Astrocyte of the hippocampus (primary cell): Measurements from ENCODE around the gene SON.

Source experiments
- DNase-seq: peaks from one replicate; pipeline ENCODE4 v3.0.0; 2011; ENCODE audit warnings: low read depth, low spot score

Gene SON

GRCh38 chr21:33543505-33544129, 779 bp downstream of the SON start:
- DNase-seq = no peak

DNA sequence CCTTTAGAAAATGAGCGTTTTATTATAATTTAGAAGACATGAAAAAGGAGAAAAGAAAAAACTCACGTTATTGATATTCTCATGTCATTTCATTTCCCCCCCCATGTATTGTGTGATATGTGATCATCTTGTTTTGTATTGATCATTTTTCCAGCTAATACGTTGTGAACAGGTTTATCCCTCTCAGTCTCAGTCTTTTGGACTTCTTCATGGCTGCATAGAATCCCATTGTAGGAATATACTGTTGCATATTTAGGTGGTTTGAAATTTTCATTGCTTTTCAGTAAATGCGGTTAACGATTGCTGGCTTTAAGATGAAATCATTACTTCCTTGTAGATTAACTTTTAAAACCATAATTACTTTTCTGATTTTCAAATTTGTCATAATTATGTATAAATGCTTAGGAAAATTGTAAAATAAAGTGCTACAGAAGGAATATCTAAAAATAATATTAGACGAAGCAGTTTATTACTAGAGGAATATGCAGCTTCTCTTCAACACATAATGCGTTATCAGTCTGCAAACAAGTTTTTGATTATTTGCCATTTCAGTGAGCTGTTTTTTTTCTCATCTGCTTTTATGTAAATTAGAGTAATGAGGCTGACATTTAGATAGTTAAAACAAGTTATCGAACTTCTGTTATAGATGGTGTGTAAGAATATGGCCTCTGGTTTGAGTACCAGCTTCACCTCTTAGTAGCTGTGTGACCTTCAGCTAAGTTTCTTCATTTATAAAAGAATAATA, 1.8 kb downstream of the SON start:
- DNase-seq = no peak

GRCh38 chr21:33546086-33546485, 3.2 kb downstream of the SON start:
- no peak for DNase-seq

GRCh38 chr21:33549848-33550771, 7.3 kb downstream of the SON start:
- no peak for DNase-seq

DNA sequence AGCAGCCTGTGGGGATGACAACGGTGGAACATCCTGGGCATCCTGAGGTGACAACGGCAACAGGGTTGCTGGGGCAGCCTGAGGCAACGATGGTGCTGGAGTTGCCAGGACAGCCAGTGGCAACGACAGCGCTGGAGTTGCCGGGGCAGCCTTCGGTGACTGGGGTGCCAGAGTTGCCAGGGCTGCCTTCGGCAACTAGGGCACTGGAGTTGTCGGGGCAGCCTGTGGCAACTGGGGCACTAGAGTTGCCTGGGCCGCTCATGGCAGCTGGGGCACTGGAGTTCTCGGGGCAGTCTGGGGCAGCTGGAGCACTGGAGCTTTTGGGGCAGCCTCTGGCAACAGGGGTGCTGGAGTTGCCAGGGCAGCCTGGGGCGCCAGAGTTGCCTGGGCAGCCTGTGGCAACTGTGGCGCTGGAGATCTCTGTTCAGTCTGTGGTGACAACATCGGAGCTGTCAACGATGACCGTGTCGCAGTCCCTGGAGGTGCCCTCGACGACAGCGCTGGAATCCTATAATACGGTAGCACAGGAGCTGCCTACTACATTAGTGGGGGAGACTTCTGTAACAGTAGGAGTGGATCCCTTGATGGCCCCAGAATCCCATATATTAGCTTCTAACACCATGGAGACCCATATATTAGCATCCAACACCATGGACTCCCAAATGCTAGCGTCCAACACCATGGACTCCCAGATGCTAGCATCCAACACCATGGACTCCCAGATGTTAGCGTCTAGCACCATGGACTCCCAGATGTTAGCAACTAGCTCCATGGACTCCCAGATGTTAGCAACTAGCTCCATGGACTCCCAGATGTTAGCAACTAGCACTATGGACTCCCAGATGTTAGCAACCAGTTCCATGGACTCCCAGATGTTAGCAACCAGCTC, 8.2 kb downstream of the SON start:
- no peak for DNase-seq

DNA sequence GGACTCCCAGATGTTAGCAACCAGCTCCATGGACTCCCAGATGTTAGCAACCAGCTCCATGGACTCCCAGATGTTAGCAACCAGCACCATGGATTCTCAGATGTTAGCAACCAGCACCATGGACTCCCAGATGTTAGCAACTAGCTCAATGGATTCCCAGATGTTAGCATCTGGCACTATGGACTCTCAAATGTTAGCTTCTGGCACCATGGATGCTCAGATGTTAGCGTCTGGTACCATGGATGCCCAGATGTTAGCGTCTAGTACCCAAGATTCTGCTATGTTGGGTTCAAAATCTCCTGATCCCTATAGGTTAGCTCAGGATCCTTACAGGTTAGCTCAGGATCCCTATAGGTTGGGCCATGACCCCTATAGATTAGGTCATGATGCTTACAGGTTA, 8.8 kb downstream of the SON start:
- no peak for DNase-seq

GRCh38 chr21:33552093-33552998, 9.5 kb downstream of the SON start:
- DNase-seq = no peak

DNA sequence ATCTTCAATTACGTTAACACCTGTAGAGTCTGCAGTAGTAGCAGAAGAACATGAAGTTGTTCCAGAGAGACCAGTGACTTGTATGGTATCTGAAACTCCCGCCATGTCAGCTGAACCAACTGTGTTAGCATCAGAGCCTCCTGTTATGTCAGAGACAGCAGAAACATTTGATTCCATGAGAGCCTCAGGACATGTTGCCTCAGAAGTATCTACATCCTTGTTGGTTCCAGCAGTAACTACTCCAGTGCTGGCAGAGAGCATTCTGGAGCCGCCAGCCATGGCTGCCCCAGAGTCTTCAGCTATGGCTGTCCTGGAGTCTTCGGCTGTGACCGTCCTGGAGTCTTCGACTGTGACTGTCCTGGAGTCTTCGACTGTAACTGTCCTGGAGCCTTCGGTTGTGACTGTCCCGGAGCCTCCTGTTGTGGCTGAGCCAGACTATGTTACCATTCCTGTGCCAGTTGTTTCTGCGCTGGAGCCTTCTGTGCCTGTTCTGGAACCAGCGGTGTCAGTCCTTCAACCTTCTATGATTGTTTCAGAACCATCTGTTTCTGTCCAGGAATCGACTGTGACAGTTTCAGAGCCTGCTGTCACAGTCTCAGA, 10.3 kb downstream of the SON start:
- DNase-seq = no peak

- DNase-seq = no peak
Observed at GRCh38 chr21:33554236-33554981, 11.6 kb downstream of the SON start.

DNA sequence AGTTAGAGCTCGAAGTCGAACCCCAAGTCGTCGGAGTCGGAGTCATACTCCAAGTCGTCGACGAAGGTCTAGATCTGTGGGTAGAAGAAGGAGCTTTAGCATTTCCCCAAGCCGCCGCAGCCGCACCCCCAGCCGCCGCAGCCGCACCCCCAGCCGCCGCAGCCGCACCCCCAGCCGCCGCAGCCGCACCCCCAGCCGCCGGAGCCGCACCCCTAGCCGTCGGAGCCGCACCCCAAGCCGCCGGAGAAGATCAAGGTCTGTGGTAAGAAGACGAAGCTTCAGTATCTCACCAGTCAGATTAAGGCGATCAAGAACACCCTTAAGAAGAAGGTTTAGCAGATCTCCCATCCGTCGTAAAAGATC, 12.1 kb downstream of the SON start:
- DNase-seq = no peak

DNA sequence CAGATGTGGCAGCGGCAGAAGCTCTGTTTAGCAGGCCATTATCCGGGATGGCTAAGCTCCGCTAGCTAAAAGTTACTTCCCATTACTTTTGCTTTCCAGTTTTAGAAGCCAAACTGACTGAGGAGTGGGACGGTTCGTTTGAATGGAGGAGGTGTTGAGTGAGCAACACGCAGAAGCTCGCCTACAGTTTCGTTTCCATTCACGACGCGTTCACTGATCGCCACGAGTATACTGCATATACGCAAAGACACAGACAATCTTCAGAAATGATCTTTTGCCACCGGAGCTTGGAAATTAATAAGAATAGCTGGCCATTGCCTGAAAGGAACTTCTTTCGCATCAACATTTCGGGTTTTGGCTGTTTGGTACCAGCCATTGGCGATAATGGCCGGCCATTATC, 14.6 kb downstream of the SON start:
- DNase-seq = no peak

DNA sequence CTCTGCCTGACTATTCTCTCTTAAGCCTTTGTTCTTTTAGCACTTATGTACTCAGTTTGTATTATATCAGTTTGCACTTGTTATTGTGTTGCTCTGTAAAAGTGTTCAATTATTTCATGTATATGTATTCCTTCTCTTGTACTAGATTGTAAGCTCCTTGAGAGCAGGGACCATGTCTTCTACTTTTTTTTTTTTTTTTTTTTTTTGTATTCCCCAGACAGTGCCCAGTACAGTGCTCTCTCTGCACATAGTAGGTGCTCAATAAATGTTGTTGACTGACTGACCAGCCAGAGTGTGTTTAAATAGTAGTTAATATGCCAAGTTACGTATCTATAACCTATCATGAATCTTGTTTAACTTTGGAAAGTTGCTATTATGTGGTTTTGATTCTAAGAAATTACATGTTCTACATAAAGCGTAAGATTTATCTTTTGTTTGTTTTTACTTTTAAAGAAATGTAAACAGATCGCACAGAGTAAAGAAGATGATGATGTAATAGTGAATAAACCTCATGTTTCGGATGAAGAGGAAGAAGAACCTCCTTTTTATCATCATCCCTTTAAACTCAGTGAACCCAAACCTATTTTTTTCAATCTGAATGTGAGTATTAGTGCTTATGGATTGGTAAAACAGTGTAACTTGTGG, 16.1 kb downstream of the SON start:
- DNase-seq = no peak

DNA sequence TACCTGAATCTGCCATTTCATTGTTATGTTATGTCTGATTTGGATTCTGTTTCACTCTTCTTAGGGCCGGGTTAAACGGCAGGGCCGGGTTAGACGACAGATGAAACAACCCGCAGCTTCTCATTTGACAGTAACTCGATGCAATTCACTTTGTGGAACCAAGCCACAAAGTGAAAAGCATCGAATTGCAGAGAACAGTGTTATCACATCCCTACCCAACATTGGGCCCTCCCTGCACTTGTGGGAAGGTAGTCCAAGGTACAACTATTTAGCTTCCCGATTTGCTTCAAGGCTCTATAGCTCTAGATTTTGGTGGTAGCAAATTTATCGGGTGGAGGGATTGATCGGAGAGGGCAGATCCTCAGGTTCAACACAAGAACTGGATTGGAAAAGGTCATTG, 17.0 kb downstream of the SON start:
- no peak for DNase-seq

- DNase-seq = no peak
Observed at GRCh38 chr21:33560965-33561364, 18.1 kb downstream of the SON start.

DNA sequence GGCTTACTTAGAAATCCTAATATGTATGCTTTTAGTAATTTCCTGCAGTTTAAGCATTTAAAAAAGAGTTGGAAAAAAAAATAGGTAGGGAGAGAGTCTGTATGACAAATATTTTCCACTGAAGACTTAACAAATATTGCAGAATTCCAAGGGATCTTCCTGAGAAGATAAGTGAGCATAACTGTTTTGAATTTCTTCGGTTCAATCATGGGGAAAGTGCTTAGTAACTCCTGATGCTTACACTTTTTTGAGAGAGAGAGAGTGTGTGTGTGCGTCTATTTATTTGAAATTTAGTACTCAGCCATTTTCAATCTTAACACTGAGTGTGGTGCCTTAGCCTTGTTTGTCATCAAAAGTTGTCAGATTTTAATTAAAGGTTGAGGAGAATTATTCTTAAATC, 18.5 kb downstream of the SON start:
- no peak for DNase-seq

GRCh38 chr21:33562389-33562788, 19.6 kb downstream of the SON start:
- no peak for DNase-seq

DNA sequence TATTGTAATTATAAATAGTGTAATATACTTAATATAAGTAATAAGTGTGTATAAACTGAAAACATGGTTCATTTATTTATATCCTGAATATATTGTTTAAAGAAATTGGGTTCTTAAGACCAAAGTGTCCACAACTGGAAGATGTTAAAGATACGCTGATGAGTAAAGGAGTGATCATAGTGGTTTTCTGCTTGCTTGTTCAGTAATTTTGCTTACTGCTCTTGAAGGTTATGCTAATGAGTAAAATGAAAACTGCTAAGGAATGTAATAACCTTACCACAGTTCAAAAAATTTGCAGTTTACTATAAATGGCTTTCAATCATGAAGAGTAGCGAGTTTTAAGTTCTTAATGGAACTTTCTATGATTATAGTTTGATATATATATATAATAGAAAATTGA, 23.7 kb downstream of the SON start:
- DNase-seq = no peak

DNA sequence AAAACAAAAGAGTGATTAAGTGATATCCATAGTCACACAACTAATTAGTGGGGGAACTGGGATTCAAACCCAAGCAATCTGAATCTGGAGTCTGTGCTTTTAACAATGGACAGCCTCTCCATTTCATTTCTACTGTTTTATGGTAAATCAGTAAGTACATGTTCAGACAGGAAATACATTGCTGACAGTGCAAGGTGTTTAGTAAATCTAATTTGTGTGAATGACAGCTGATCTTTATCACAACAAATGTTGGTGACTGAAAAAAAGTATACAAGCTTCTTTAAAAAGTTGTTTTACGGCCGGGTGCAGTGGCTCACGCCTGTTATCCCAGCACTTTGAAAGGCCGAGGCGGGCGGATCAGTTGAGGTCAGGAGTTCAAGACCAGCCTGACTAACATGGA, 25.1 kb downstream of the SON start:
- no peak for DNase-seq

DNA sequence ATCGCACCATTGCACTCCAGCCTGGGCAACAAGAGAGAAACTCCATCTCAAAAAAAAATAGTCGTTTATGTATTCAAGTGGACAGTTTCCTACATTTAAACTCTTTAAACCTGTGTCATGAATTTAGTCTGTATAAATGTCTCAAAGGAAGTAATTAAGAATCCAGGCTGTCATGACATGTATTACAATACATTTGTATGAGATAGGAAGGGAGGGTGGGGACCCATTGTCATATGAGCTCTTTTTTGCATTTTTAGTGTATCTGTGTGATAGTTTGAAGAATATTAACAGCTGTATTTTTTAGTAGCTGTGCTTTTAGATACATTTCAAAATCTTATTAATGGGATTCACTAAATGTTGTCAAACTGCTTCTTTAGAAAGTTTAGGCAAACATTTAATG, 25.6 kb downstream of the SON start:
- DNase-seq = no peak
